GM12873 (cell line): ENCODE measurements around the gene AZU1.

Experiments used
- TF ChIP-seq, protein P1 (sequence below): IDR thresholded peaks from 2 replicates; pipeline ENCODE4 v1.5.1; 2012; ENCODE audit warnings: low read depth, mild to moderate bottlenecking, moderate library complexity, low read length, control low read depth; ENCODE audit not compliant: insufficient read depth; ENCODE audit errors: missing control alignments

Gene AZU1

GRCh38 chr19:813219-814151 lies 14.2 kb upstream of the AZU1 start:
- TF ChIP-seq, protein P1, sequence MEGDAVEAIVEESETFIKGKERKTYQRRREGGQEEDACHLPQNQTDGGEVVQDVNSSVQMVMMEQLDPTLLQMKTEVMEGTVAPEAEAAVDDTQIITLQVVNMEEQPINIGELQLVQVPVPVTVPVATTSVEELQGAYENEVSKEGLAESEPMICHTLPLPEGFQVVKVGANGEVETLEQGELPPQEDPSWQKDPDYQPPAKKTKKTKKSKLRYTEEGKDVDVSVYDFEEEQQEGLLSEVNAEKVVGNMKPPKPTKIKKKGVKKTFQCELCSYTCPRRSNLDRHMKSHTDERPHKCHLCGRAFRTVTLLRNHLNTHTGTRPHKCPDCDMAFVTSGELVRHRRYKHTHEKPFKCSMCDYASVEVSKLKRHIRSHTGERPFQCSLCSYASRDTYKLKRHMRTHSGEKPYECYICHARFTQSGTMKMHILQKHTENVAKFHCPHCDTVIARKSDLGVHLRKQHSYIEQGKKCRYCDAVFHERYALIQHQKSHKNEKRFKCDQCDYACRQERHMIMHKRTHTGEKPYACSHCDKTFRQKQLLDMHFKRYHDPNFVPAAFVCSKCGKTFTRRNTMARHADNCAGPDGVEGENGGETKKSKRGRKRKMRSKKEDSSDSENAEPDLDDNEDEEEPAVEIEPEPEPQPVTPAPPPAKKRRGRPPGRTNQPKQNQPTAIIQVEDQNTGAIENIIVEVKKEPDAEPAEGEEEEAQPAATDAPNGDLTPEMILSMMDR, result no peak

DNA sequence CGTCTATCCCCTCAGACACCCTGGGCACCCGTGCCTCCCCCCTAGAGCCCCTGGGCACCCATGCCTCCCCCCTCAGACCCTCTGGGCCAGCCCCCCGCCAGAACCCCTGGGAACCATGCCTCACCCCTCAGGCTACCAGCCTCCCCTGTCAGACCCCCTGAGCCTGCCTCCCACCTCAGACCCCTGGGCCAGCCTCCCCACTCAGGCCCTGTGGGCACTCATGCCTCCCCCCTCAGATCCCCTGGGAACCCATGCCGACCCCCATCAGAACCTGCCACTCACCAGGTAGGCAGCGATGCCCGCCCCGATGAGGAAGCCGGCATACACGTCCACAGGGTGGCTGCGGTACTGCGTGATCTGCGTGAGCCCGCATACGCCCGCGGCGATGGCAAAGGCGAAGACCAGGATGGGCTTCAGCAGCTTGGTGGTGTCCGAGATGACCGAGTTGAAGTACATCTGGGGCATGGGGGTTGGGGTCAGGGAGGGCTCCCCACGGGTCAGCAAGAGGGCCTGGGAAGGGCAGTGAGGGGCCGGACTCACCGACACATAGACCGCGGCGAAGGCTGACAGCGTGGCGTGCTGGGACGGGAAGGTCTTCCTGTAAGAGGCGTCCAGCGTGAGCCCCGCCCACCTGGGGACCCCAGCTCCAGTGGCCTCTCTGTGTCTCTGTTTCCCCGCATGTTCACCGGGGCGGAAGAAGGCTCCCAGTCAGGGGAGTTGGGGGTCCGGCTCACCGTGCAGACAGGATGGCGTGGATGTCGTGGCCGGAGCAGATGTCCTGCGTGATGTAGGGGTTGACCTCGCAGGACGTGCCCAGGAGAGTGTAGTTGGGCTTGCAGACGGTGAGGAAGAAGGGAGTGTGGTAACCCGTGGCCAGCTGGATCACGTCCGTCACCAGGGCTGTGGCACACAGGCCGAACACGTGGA lies 13.2 kb upstream of the AZU1 start:
- TF ChIP-seq, protein P1, result no peak

DNA sequence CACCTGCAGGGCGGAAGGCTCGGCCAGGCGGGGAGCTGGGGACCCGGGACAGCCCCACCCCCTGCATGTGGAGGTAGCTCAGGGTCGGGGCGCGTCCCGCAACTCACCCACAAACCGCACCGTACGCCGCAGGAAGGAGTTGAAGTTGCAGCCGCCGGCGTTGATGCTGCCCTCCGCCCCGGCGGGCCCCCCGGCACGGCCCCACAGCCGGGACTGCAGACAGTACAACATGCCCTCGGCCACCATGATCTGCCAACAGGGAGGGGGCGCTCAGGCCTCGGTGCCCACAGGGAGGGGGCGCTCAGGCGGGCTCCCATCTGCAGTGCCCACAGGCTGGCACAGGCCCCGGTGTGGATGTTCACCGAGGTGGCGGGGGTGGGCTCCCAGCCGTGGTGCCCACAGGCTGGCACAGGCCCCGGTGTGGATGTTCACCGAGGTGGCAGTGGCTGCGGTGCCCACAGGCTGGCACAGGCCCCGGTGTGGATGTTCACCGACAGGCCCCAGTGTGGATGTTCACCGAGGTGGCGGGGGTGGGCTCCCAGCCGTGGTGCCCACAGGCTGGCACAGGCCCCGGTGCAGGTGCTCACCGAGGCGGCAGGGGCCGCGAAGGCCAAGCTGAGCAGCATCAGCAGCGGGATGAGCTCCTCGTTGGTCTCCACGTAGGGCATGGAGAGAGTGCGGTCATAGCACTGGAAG lies 12.4 kb upstream of the AZU1 start:
- TF ChIP-seq, protein P1, result no peak

DNA sequence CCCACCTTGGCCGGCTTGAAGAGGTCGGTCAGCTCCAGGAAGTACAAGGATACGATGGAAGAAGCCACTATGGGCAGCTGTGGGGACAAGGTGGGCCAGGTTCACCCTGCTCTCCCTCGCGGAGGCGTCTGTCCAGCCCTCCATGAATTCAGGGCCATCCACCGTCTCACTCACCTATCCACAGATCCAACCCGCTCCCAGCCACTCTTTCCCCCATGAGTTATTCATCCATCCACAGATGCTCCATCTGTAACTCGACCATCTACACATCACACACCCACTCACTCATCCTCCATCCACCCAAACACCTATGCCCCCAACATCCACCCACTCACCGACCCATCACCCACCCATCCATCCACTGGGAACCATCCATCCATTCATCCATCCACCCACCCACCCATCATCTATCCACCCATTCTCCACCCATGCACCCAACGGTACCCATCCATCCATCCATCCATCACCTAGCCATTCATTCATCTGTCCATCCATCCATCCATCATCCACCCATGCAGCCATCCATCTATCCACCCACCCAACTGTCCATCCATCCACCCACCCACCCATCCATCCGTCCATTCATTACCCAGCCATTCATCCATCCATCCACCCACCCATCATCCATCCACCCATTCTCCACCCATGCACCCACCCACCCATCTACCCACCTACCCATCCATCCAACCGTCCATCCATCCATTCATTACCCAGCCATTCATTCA lies 11.7 kb upstream of the AZU1 start:
- TF ChIP-seq, protein P1, result no peak

- TF ChIP-seq, protein P1, result no peak
These were observed 11.2 kb upstream of the AZU1 start for GRCh38 chr19:816500-816857.

GRCh38 chr19:821231-821824 lies 6.3 kb upstream of the AZU1 start:
- TF ChIP-seq, protein P1, result no peak
